Stimulated activated CD8-positive, alpha-beta memory T cell treated with anti-CD3 and anti-CD28 coated beads, Interleukin-12 subunit alpha, Interleukin-12 subunit beta, amount 100 ng/mL, for 4 hours (primary cell): ENCODE results near the gene DEFB124.
"Not testable (repeated sequence)": the region's sequence is repeated elsewhere in the genome, so short reads cannot be mapped to it uniquely, and the experiment has no call there.

ENCODE experiments used
- DNase-seq: peaks from one replicate; pipeline ENCODE4 v3.0.0-alpha.2; 2020; ENCODE audit warnings: low read depth

Gene DEFB124, protein sequence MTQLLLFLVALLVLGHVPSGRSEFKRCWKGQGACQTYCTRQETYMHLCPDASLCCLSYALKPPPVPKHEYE

DNA sequence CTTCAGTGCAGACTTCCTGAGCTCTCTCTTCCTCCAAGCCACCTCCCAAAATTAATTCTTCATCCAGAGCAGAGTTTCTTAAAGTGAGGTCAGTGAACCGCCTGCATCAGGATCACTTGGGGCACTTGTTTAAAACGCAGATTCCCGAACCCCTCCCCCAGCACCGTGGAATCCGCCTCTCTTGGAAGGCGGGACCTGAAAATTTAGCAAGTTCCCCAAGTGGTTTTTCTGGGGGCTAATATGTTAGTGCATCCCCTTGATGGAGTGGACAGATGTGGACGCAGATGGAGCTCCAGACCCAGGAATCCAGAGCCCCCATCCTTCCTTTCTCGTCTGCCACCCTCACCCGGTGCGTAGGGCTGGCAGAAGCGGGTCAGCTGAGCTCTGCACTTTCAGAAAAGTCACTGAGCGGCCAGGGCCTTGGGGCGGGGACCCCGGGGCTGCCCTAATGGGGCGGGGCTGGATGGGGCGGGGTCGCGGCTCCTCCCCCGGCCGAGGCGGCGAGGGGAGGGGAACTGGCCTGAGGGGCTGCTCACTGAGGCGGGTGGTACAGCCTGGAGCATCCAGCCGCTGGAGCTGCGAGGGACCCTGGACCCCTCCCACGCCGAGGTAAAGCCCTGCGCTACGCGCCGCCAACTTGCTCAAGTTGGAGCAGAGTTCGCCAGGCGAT is at the start of gene DEFB124, which contains the start of gene REM1:
Gene DEFB124 (minus strand): TSS at position 370 of the 670 bp plus-strand sequence. CDS start 2,114 bp downstream, outside the sequence.
Gene REM1 (plus strand): TSS at position 531 of the 670 bp plus-strand sequence. CDS start 1,158 bp downstream, outside the sequence.
- no peak for DNase-seq

DNA sequence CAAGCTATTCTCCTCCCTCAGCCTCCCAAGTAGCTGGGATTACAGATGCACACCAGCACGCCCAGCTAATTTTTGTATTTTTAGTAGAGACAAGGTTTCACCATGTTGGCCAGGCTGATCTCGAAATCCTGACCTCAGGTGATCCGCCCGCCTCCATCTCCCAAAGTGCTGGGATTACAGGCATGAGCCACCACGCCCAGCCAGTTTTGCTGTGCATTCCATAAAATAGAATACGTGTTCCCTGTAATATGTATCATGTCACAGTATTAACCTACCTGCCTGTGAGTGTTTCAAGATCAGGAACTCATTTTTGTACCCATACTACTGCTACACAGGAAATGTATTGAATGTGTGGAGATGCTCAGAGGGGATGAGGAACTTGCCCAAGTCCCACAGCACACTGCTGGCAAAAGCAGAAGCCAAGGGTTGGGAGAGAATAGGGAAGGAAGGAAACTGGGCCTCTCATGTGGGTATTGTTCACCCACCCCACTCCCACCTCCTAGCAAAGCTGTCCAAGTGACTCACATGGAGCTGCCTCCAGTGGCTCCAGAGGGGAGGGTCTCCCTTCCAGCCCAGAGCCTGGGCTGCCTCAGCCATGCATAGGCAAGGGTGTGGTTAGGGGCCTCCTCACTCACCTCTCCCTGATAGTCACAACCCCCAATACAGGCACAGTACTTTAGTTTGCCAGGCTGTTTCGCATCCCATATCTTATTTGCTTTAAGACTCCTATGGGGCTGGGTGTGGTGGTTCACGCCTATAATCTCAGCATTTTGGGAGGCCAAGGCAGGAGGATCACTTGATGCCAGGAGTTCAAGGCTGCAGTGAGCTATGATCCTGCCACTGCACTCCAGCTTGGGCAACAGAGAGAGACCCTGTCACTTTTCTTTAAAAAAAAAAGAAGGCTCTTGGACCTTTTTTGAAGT is 48.7 kb upstream of the DEFB124 start:
- DNase-seq: no peak

DNA sequence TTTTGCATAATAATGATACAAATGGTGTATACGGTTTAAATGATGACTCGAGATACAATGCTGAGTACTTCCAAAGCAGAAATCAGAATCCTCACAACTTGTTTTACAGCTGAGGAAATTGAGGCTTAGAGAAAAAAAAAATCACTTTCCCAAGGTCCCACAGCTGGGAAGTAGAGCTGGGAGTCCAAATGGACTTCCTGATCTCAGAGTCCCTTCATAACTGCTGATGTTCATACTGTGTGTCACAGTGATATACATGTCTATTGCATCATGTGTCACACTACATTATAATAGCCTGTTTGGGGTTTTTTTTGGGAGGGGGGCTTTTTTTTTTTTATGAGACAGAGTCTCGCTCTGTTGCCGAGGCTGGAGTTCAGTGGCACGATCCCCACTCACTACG is 47.8 kb upstream of the DEFB124 start:
- DNase-seq: no peak

DNA sequence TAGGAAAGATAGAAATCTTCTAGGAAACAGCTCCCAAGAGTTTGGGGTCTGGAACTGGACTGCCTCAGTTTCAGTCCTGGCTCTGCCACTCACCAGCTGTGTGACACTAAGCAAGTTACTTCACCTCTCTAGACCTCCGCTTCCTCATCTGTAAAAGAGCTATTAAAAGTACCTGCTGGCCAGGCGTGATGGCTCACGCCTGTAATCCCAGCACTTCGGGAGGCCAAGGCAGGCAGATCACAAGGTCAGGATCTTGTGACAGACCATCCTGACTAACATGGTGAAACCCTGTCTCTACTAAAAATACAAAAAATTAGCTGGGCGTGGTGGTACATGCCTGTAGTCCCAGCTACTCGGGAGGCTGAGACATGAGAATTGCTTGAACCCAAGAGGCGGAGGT is 46.3 kb upstream of the DEFB124 start:
- DNase-seq: not testable (repeated sequence)

DNA sequence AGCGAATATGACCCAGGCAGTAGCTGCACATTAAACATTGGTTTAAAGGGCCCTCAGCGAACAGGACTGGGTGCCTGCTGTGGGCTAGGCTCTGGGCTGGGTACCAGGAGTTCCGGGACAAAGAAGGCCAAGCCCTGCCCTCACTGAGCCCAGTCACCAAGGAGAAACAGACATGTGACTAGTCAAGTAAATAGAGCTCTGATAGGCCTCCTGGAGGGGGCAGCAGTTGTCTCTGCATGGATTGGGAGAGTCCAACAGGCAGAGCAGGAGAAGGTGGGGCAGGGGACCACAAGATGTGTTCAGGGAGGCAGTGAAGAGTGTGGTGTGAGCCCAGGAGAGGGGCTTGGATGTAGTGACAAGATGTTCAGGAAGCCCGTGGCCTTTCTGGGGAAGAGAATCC is 42.4 kb upstream of the DEFB124 start:
- no peak for DNase-seq

DNA sequence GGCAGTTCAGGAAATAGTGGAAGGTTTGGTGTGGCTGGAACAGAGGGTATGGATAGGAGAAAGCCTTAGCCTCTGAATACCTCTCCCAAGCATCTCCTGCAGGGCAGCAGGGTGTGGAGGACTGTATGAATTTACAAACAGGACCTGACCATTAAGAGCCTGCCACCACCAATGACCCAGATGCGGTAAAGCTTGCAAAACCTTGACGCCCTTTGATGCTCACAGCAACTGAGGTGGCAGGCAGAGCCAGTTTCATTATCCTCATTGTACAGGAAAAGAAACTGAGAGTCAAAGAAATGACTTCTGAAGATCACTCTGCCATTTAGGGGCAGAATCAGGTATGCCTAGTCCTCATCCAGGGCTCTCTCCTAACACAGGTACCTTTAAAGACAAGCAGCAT is 41.7 kb upstream of the DEFB124 start:
- no peak for DNase-seq

DNA sequence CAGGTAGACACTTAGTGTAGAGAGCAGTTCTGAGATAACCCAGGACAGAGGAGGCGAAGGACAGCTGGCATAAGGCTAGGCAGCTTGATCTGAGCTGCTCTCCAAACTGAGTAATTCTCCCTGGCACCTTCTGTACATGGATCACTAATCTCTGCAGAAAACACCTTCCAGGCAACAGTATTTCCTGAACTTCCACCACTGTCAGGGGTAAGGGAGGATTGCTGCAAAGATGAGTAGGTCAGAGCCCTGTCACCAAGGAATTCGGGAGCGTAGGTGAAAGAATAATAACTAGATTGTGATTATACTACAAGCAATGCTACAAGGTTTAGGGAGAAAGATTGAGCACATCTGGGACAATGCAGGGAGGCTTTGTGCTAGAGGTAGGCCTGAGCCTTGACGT is 41.2 kb upstream of the DEFB124 start:
- no peak for DNase-seq

DNA sequence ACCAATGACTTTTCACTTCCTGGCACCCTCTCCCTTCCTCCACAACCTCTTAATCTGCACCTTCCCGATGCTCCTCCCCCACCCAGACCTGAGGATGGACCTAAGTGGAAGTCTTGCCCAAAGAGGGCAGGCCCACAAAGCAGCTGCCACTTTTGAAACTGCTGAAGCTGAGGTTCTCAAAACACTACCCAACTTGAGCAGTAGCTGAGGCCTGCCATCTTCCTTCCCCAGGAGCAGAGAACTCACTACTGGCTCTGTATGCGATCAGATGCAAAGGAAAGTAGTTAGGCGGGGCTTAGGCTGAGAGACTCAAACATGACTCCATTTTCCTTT is 40.8 kb upstream of the DEFB124 start:
- no peak for DNase-seq

DNA sequence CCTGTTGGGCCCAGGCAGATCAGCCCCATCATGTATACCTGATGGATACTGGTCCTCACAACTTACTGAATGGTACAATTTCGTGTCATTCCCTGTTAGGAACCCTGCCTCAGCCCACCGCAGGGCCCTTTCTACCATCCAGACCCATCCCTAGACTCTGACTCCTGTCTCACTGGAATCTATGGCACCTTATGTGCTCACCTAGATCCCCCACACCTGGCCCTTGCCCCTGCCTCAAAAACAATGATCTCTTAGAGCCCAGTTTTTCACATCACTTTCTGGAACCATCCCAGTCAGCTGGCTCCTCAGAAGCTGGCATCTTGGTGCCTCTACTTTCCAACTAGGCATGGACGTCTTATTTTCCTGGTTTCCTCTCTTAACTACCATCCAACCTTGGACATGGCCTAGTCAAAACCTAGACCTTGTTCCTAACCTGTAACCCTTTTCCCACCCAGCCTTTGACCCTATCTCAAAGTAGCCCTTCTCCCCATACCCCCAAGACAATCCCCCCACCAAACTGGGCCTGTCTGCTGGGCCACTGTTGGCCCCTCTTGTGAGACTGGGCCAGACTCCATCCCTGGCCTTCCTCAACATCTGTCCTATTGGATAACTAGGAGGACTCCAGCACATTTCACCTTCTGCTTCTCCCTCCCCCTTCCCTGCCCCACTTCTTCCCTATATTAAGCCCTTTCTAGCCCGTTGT is 40.3 kb upstream of the DEFB124 start:
- DNase-seq: no peak

DNA sequence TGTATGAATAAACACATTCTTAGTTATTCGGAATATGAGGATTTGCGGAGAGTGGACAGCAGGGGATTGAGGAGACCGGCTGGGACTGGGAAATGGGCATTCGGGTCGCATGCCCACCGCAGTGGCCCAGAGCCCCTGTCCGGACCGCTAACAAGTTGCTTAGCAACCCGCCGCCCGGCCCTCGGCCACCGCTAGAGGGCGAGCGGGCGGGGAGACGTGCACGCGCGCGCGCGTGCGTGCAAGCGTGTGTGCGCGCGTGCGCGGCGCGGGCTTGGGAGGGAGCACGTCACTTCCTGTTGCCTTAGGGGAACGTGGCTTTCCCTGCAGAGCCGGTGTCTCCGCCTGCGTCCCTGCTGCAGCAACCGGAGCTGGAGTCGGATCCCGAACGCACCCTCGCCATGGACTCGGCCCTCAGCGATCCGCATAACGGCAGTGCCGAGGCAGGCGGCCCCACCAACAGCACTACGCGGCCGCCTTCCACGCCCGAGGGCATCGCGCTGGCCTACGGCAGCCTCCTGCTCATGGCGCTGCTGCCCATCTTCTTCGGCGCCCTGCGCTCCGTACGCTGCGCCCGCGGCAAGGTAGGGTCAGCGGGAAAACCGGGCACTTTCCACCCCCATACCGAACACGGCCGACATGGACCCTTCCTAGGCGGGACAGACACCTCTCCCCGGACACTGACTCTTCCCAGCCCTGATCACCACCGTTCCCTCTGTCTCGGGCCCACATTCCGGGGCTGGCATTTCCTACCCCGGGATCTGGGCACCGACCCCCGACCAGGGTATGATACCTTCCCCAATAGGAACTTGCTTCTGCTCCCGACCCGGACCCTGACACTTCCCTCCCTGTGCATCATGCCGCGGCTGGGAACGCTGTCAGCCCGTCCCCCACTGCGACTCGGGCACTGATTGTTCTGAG is 39.5 kb upstream of the DEFB124 start, which contains the start of gene HM13:
Gene HM13 (plus strand): TSS at position 289 of the 918 bp plus-strand sequence. CDS start 110 bp downstream, at position 399.
- DNase-seq: peak; percentile 76

DNA sequence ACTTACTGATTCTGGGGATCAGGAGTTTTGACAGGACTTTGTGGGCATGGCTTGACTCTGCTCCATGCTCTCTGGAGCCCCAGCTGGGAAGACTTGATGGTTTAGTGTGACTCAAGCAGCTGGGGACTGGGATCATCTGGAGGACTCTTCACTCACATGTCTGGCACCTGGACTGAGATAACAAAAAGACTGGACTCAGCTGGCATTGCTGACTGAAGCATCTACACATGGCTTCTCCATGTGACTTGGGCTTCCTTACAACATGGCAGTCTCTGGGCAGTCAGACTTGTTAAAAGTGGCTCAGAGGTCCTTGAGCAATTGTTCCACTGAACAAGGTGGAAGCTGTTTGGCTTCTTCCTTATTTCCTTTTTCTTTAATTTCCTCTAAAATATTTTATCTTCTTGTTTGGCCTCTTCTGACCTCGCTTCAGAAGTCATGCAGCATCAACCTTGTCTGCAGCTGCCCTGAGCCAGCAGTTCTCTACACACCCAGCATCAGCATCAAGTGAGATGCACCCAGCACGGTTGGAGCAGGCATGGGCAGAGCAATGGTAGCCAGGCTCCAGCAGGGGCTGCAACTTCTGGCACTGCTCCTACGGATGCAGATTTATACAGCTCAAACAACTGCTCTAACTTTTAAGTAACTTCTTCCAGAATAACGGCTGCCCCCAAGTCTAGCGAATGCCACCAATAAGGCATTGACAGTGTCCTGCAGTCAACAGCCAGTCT is 33.8 kb upstream of the DEFB124 start:
- DNase-seq: no peak

DNA sequence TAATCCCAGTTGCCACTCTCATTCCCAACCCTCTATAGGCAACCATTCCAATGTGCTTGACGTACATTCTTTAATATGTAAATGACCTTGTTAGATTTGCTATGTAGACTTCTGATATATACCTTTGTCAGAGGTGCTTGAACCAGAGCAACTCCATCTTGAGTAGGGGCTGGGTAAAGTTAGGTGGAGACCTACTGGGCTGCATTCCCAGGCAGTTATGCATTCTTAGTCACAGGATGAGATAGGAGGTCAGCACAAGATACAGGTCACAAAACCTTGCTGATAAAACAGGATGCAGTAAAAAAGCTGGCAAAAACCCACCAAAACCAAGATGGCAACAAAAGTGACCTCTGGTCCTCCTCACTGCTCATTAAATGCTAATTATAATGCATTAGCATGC is 31.0 kb upstream of the DEFB124 start:
- DNase-seq: no peak

DNA sequence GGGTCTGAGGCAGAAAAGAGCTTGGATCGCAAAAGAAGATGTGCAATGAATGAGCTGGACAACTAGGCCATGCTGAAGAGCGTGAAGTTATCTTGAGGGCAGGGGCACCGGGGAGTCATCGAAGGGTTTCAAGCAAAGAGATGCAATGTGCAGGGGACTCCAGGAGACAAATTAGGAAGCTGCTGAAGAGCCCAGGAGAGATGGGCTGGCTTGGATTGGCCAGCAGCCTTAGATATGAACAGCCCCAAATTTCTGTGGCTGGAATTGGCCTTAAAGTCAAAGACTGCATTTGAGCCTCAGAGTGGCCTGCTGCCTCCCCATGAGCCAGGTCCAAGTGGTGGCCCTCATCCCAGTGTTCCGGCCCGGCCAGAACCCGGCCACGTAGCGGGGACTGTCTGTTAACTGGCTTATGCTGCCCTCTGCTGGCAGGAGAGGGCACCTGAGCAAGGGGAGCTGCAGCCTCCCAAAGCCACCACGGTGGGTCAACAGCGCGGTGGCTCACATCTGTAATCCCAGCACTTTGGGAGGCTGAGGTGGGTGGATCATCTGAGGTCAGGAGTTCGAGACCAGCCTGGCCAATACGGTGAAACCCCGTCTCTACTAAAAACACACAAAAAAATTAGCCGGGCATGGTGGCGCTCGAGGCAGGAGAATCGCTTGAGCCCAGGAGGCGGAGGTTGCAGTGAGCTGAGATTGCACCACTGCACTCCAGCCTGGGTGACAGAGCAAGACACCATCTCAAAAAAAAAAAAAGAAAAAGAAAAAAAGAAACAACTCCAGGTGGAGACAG is 28.2 kb upstream of the DEFB124 start:
- DNase-seq: peak; percentile 42

DNA sequence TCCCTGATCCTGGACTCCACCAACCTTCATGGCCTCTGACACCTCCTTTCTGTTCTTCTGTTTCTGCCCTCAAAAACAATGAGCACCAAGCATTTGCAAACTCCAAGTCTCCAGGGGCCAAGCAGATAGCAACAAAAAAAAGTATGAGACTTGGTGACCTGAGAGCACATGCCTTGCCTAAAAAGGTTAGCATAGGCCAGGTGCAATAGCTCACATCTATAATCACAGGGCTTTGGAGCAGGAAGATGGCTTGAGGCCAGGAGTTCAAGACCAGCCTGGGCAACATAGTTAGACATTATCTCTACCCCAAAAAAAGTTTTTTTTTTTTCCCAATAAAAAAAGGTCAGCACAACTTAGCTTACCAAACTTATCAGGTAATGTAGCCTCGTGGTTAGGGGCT is 25.6 kb upstream of the DEFB124 start:
- no peak for DNase-seq

DNA sequence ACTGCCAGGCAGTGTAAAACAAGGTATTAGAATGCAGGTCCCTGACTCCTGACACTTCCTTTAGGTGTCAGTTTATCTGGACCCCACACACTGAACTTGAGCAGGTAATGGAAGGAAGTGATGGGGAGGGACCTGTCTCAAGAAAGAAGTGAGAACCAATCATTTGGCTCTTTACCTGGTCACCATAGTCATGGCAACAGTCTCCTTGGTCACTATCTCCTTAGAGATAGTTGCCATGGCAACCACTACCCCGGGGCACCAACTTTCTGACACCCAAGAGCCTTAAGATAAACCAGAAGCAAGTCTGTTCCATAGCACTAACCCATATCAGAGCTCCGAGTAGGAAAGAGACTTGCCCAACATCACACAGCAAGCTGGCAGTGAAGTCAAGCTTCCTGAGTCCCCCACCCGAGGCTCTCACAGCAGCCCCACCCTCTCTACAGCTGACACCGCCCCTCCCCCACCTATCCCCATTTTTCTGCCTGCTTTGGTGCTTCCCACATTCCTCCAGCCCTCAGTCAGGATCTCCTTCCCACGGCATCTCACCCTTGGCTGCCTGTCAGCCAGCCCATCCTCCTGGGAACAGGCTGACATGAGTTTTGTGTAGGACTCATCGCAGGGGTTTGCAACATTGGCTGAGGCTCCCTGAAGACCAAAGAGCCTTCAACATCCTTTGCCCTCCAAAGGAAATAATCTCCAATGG is 23.1 kb upstream of the DEFB124 start:
- DNase-seq: no peak

DNA sequence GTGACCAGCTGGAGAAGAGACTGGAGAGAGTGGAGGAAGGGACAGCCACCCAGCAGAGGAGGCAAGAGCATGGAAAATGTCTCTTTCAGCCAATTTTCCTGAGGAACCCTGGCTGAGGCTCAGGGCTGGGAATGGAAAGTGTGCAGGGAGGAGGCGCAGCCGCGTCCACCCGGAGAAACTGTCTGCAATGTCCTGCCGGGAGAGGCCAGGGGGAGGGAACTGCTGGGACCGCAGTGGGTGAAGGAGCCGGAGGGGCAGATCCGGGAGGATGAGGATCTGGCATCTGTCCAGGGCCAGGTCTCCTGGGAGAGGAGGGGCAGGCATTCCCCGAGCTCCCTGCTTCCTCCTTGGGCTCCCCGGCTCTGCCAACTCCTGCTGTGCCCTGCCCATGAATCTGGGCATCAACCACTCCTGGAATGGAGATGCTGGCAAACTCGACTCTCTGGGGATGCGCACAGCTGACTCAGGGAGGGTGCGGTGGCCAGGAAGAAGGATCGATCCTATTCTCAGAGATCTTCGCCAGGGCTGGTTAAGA is 21.9 kb upstream of the DEFB124 start:
- no peak for DNase-seq

DNA sequence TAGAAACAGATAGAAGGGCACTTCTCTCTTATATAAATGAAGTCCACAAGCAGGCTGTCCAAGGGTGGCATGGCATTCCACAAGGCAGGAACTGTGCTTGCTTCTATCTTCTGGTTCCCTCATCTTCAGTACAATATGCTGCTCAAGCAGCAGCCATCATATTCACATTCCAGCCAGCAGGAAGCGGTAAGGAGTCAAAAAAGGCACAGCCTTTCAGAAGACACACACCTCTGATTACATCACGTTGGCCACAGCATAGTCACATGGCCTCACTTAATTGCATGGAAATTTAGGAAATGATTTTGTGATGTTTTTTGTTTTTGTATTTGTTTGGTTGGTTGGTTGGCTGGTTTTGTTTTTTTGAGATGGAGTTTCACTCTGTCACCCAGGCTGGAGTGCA is 19.2 kb upstream of the DEFB124 start:
- DNase-seq: no peak

DNA sequence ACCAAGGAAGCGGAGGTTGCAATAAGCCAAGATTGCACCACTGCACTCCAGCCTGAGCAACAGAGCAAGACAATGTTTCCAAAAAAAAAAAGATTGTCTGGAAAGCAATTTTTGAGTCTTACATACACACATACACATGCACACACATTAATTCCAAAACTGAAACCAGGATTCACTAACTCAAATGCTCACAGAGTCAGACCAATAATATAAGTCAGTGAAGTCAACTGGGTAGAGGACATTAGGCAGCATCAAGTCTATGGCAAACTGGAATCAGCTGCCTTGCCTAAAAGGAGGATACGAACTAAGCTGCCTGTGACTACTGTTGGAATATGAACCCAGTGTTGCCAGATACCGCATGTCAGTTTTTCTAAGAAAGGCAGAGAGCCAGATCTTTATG is 15.8 kb upstream of the DEFB124 start:
- DNase-seq: no peak

DNA sequence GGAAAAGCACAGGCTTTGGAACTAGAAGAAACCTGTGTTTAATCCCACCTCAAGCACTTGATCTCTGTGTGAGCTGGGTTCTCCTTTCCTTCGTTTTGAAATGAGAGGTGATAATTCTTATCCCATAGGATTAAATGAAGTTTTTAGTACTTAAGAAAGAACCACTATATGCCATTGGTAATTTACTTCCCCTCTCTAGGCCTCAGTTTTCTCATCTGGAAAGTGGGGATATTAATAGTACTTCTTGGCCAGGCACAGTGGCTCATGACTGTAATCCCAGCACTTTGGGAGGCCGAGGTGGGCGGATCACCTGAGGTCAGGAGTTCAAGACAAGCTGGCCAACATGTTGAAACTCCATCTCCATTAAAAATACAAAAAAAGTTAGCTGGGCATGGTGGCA is 14.2 kb upstream of the DEFB124 start:
- DNase-seq: no peak
